GM04503 (cell line): ENCODE results near the gene ESR2.
"Not testable (repeated sequence)": the region's sequence is repeated elsewhere in the genome, so short reads cannot be mapped to it uniquely, and the experiment has no call there.

Experiments used
- DNase-seq: peaks from one replicate; pipeline ENCODE4 v3.0.0-alpha.2; 2012; ENCODE audit warnings: low read depth

Gene ESR2

GRCh38 chr14:64293976-64294671 is at the start of gene ESR2:
ESR2 (minus strand) TSS chr14:64294371; CDS start chr14:64282985, 11,386 bp downstream.
- DNase-seq = no peak

- no peak for DNase-seq
Measured at GRCh38 chr14:64340560-64341196, 46.5 kb upstream of the ESR2 start.

- peak; percentile 88 for DNase-seq
Measured at GRCh38 chr14:64338616-64339316, 44.6 kb upstream of the ESR2 start.

- DNase-seq = peak; percentile 11
Measured at GRCh38 chr14:64337888-64338615, 43.9 kb upstream of the ESR2 start.

GRCh38 chr14:64329149-64329548 is 35.0 kb upstream of the ESR2 start:
- no peak for DNase-seq

GRCh38 chr14:64326502-64326901 is 32.3 kb upstream of the ESR2 start:
- no peak for DNase-seq

GRCh38 chr14:64324895-64325294 is 30.7 kb upstream of the ESR2 start:
- DNase-seq = peak; percentile 8

- DNase-seq = no peak
Measured at GRCh38 chr14:64324461-64324860, 30.3 kb upstream of the ESR2 start.

GRCh38 chr14:64320362-64320761 is 26.2 kb upstream of the ESR2 start:
- DNase-seq = not testable (repeated sequence)

- DNase-seq = not testable (repeated sequence)
Measured at GRCh38 chr14:64318695-64319094, 24.5 kb upstream of the ESR2 start.

- DNase-seq = peak; percentile 13
Measured at GRCh38 chr14:64303471-64303917, 9.3 kb upstream of the ESR2 start.

GRCh38 chr14:64298773-64299172 is 4.6 kb upstream of the ESR2 start:
- DNase-seq = no peak

- DNase-seq = no peak
Measured at GRCh38 chr14:64296561-64296960, 2.4 kb upstream of the ESR2 start.

GRCh38 chr14:64294672-64295413 is 672 bp upstream of the ESR2 start:
- no peak for DNase-seq

- no peak for DNase-seq
Measured at GRCh38 chr14:64292197-64292596, 2.0 kb downstream of the ESR2 start.

- no peak for DNase-seq
Measured at GRCh38 chr14:64289571-64289970, 4.6 kb downstream of the ESR2 start.

GRCh38 chr14:64281805-64282204 is 12.4 kb downstream of the ESR2 start:
- no peak for DNase-seq

- DNase-seq = no peak
Measured at GRCh38 chr14:64279704-64280668, 14.2 kb downstream of the ESR2 start.

GRCh38 chr14:64278458-64278857 is 15.7 kb downstream of the ESR2 start:
- no peak for DNase-seq

GRCh38 chr14:64272019-64272418 is 22.2 kb downstream of the ESR2 start:
- no peak for DNase-seq
